ENCODE measurements around the gene IL12A.

Gene IL12A

DNA sequence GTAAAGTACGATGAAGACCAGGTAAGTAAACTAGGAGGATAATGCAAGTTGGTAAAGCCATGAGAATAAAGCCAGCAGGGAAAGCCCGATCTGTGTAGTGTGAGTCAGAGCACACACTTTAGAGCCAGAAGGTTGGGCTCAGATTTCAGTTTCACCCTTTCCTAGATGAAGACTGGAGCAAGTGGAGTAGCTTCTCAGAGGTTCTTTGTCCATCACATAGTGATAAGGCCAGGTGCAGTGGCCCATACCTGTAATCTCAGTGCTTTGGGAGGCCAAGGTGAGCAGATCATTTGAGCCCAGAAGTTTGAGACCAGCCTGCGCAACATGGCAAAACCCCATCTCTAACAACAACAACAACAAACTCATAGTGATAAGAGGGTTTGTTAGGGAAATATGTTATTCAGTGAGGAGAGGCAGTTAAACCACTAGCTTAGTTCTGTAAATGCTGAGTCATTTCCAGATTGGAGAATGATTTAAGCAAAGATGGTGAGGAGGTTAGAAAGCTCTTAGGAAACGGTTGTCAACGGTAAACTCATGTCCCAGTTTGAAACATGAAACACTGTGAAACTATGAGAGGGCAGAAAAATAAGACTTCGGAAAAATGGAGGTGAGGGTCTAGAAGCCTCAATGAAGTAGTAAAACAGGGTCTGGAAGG is 39.0 kb downstream of the IL12A start:
- no peak overlapping the region for H3K4me3 ChIP-seq (replicated peaks; ENCODE audit: low read depth, low read length)
- DNase-seq (ENCODE audit: low read depth), result peak; percentile 66
- TF ChIP-seq, protein P1, sequence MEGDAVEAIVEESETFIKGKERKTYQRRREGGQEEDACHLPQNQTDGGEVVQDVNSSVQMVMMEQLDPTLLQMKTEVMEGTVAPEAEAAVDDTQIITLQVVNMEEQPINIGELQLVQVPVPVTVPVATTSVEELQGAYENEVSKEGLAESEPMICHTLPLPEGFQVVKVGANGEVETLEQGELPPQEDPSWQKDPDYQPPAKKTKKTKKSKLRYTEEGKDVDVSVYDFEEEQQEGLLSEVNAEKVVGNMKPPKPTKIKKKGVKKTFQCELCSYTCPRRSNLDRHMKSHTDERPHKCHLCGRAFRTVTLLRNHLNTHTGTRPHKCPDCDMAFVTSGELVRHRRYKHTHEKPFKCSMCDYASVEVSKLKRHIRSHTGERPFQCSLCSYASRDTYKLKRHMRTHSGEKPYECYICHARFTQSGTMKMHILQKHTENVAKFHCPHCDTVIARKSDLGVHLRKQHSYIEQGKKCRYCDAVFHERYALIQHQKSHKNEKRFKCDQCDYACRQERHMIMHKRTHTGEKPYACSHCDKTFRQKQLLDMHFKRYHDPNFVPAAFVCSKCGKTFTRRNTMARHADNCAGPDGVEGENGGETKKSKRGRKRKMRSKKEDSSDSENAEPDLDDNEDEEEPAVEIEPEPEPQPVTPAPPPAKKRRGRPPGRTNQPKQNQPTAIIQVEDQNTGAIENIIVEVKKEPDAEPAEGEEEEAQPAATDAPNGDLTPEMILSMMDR (IDR thresholded peaks at IDR 0.05; ENCODE audit: low read length, missing control alignments), result no peak

DNA sequence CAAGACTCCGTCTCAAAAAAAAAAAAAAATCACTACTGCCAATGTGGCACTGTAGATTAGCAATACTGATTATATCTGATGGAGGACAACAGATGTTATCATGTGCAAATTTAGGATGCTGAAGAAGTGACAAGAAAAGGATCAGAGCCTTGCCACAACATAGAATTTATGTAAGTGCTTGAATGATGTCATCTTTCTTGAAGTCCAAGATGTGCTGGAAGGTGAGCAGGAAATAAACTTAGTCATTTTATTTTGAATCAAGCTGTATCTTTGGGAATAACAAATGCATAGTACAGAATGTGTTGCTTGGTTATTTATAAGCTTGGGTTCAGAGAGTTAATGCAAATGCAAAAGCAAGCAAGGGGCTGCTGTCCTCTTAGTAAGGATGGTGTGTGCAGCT is 47.1 kb downstream of the IL12A start:
- no peak for DNase-seq (ENCODE audit: low read depth)
- no peak overlapping the region for H3K4me3 ChIP-seq (replicated peaks; ENCODE audit: low read depth, low read length)
- TF ChIP-seq, protein P1 (IDR thresholded peaks at IDR 0.05; ENCODE audit: low read length, missing control alignments), result no peak

DNA sequence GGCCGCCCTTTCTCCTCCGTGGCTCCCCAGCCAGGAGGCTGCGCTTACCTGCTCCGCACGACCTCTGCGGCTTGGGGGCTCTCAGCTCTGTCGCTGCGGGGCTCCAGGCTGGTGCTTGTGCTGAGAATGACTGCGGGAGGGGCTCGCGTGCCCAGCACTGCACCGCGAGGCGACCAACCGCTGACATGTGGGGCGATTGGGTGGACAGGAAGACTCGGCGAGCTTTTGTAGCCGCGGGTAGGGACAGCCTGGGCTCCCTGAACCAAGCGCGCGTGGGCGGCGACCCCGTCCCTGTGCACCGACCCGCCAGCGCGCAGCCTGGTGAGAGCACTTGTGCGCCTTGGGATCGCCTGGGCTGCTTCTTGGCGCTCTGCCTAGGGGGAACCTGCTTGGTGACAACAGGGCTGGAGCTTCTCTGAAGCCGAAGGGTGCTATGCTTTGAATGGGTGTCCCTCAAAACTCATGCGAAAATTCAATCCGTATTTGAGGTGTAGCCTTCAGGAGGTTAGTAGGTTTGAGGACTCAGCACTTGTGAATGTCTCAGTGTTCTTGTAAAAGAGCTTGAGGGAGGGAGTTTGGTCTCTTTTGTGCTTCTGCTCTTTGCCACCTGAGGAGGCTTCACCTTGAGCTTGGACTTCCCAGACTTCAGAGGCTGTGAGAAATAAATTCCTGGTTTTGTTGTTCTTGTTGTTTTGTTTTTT is 50.4 kb downstream of the IL12A start:
- peak overlapping the region; percentile 40 for H3K4me3 ChIP-seq (replicated peaks; ENCODE audit: low read depth, low read length)
- TF ChIP-seq, protein P1 (IDR thresholded peaks at IDR 0.05; ENCODE audit: low read length, missing control alignments), result no peak
- no peak for DNase-seq (ENCODE audit: low read depth)

DNA sequence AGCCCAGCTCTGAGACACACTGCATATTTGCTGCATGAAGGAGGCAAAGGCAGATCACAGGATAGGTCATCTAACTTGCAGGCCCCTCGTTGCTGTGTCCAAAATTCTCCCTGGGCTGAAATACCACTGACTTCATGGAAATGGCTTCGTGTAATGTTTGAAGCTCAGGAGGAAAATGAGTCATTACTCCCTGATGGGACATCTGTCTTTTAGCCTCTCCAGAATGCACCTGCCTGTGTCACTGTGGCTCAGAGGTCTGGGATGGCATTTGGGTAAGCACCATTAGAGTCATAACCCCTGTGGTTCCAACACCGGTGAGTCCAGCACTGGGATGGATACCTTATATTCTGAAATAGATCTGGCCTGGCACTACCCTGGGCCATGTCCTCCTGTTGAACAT is 51.5 kb downstream of the IL12A start:
- no peak overlapping the region for H3K4me3 ChIP-seq (replicated peaks; ENCODE audit: low read depth, low read length)
- TF ChIP-seq, protein P1 (IDR thresholded peaks at IDR 0.05; ENCODE audit: low read length, missing control alignments), result no peak
- no peak for DNase-seq (ENCODE audit: low read depth)

DNA sequence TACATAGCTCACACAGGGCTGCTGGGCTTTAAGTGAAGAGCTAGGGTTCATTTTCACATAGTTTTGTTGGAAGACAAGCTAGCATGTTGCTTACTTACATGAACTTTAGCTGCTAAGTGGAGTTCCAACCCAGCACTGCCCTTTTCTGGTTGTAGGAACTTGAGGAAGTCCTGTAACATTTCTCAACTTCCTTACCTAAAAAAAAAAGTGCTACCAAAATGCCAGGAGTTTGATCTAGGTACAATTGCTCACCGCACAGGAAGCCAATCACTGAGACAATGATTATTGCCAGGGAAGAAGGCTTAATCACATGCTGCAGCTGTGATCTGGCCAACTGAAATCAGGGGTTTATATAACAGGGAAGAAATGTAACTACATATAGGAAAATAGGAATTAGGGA is 52.8 kb downstream of the IL12A start:
- H3K4me3 ChIP-seq (replicated peaks; ENCODE audit: low read depth, low read length), result no peak overlapping the region
- no peak for DNase-seq (ENCODE audit: low read depth)
- TF ChIP-seq, protein P1 (IDR thresholded peaks at IDR 0.05; ENCODE audit: low read length, missing control alignments), result no peak

DNA sequence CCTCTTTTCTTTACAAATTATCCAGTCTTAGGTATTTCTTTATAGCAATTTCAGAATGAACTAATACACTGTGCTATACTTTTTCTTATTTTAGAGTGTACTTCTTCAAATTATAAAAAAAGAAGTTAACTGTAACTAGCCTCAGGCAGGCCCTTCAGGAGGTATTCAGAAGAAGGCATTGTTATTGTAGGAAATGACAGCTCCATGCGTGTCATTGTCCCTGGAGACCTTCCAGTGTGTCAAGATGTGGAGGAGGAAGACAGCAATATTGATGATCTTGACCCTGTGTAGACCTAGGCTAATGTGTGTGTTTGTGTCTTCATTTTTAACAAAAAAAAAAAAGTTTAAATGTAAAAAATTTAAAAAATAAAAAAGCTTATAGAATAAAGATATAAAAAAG is 55.5 kb downstream of the IL12A start:
- no peak for DNase-seq (ENCODE audit: low read depth)

More for the DNA sequence above, 55.5 kb downstream of the IL12A start:
- H3K4me3 ChIP-seq (replicated peaks; ENCODE audit: low read depth, low read length), result no peak overlapping the region
- TF ChIP-seq, protein P1 (IDR thresholded peaks at IDR 0.05; ENCODE audit: low read length, missing control alignments), result no peak
